Thyroid gland (tissue), 4 donors: ENCODE results near the gene GPR162. TPM values are rescaled to one million over a fixed set of nuclear protein-coding genes. Genes with fewer than 3 reads are reported as not detected.
"Not testable (repeated sequence)": the region's sequence is repeated elsewhere in the genome, so short reads cannot be mapped to it uniquely, and the experiment has no call there.

ENCODE experiments used
- DNase-seq, 2 donors: peaks; one replicate each; pipeline ENCODE4 v3.0.0-alpha.2; 2019
- H3K27ac ChIP-seq, 3 donors: fragments of 200-600 bp; sonication (generic); 1 replicate in 2 of 3; 2 replicates in 1 of 3; pipeline ENCODE4 v1.5.1; 2016 to 2019; ENCODE audit warnings: mild to moderate bottlenecking in 1 of 3, moderate library complexity in 1 of 3
- H3K27me3 ChIP-seq: fragments of 200-600 bp; sonication (generic); one replicate; pipeline ENCODE4 v1.5.1; 2019
- H3K36me3 ChIP-seq, 2 donors: fragments of 200-600 bp; sonication (generic); one replicate each; pipeline ENCODE4 v1.5.1; 2016 to 2019
- H3K4me1 ChIP-seq, 2 donors: fragments of 200-600 bp; sonication (generic); one replicate each; pipeline ENCODE4 v1.5.1; 2017 to 2019
- H3K4me3 ChIP-seq, 3 donors: fragments of 200-600 bp; sonication (generic); replicated peaks in 1 of 3; 1 replicate in 2 of 3; 2 replicates in 1 of 3; pipeline ENCODE4 v1.5.1; 2016; ENCODE audit warnings: mild to moderate bottlenecking in 1 of 3
- H3K9me3 ChIP-seq: fragments of 200-600 bp; sonication (generic); one replicate; pipeline ENCODE4 v1.5.1; 2017
- POLR2A ChIP-seq, 2 donors: fragments of 450-650 bp; IDR thresholded peaks; one replicate each; pipeline ENCODE4 v1.6.1; 2017; ENCODE audit warnings: antibody characterized with exemption in 2 of 2, mild to moderate bottlenecking in 2 of 2, moderate library complexity in 1 of 2
- WGBS, 2 donors: methylation state at CpG; one replicate each; pipeline ENCODE4 v1.1.5; 2017; 5-methylcytosine and 5-hydroxymethylcytosine counted together
- intact Hi-C: fragments of 100-400 bp; cut with DNase I; formaldehyde crosslinking; loops from one replicate; pipeline ENCODE4 v1.15.1; 2023
- total RNA-seq, 4 donors: library from RNA; depleted of rRNA; stranded (reverse); fragments of >200 nt; gene quantifications; one replicate each; pipeline ENCODE4 v1.2.3, GENCODE V29; 2016
- TF ChIP-seq, protein P1 (sequence below), 6 experiments: fragments of 200-600 bp in 3 of 6; fragments of 450-650 bp in 3 of 6; sonication (generic) in 3 of 6; IDR thresholded peaks; one replicate each; pipeline ENCODE4 v1.5.1; 2016 to 2019; ENCODE audit warnings: antibody characterized with exemption in 6 of 6, mild to moderate bottlenecking in 2 of 6, inconsistent platforms in 1 of 6, moderate library complexity in 1 of 6

GPR162 gene
- total RNA-seq, 4 donors from 2014 or later = 0.34 to 1.1 (median 0.56) TPM

DNA sequence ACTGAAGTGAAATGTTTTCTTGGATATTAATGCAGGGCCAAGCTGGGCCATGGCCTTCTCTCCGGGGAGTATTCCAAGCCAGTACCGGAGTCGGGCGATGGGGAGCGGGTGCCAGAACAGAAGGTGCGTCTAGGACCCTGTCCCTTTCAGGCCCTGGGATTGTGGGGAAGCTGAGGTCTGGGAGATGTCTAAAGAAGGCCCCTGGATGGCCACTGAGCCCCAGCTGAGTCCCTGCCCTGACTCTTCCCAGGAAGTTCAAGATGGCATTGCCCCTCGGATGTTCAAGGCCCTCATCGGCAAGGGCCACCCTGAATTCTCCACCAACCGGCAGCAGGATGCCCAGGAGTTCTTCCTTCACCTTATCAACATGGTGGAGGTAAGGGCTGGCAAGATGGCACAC, 38.5 kb downstream of the GPR162 start:
- Histone ChIP-seq H3K4me1 (no peaks in the 10 kb centered on the region), H3K27ac (no peak overlapping the region), H3K36me3 (peaks cover 72 to 90% of the 10 kb centered on the region in 2 donors), H3K4me3 (no peak overlapping the region), H3K9me3 (no peaks in the 10 kb centered on the region), H3K27me3 (no peaks in the 10 kb centered on the region)
- TF ChIP-seq, protein P1, sequence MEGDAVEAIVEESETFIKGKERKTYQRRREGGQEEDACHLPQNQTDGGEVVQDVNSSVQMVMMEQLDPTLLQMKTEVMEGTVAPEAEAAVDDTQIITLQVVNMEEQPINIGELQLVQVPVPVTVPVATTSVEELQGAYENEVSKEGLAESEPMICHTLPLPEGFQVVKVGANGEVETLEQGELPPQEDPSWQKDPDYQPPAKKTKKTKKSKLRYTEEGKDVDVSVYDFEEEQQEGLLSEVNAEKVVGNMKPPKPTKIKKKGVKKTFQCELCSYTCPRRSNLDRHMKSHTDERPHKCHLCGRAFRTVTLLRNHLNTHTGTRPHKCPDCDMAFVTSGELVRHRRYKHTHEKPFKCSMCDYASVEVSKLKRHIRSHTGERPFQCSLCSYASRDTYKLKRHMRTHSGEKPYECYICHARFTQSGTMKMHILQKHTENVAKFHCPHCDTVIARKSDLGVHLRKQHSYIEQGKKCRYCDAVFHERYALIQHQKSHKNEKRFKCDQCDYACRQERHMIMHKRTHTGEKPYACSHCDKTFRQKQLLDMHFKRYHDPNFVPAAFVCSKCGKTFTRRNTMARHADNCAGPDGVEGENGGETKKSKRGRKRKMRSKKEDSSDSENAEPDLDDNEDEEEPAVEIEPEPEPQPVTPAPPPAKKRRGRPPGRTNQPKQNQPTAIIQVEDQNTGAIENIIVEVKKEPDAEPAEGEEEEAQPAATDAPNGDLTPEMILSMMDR (IDR thresholded peaks at IDR 0.05) = no peak
- no peak for TF ChIP-seq POLR2A (IDR thresholded peaks at IDR 0.05)
- DNase-seq = no peak
- 93 to 97% methylated on average over 9 of the region's 9 CpGs for WGBS, 2 donors
- intact Hi-C loops = no loop called here

GRCh38 chr12:6860942-6861341, 39.3 kb downstream of the GPR162 start:
- TF ChIP-seq POLR2A (IDR thresholded peaks at IDR 0.05) = no peak
- no peak overlapping the region for H3K27ac ChIP-seq
- H3K27me3 ChIP-seq = no peaks in the 10 kb centered on the region
- no peaks in the 10 kb centered on the region for H3K4me1 ChIP-seq
- no peak overlapping the region for H3K4me3 ChIP-seq
- 92 to 97% methylated on average over 5 to 7 of the region's 7 CpGs for whole genome bisulfite sequencing, 2 donors
- no peaks in the 10 kb centered on the region for H3K9me3 ChIP-seq
- DNase-seq = no peak
- intact Hi-C loops = no loop called here
- H3K36me3 ChIP-seq = peaks cover 70 to 86% of the 10 kb centered on the region in 2 donors

DNA sequence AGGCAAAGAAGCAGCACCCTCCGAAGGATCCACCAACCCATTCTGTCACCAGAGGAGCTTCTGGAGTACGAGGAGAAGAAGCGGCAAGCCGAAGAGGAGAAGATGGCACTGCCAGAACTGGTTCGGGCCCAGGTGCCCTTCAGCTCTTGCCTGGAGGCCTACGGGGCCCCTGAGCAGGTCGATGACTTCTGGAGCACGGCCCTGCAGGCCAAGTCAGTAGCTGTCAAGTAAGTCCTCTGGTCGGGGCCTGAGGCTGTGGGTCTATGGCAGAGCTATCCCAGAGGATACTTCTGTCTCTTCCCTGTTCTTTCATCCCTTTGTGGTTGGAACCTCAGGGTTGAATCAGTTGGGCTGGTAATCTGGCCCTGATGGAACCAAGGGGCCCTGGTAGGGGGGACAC, 39.8 kb downstream of the GPR162 start:
- TF ChIP-seq, protein P1 (IDR thresholded peaks at IDR 0.05) = no peak
- no peak for TF ChIP-seq POLR2A (IDR thresholded peaks at IDR 0.05)
- 97% methylated on average over 8 of the region's 9 CpGs for WGBS, 2 donors
- no peak overlapping the region for H3K27ac ChIP-seq
- no peaks in the 10 kb centered on the region for H3K9me3 ChIP-seq
- intact Hi-C loops = no loop called here
- H3K27me3 ChIP-seq = no peaks in the 10 kb centered on the region
- peaks cover 67 to 81% of the 10 kb centered on the region in 2 donors for H3K36me3 ChIP-seq
- no peak for DNase-seq
- H3K4me3 ChIP-seq = no peak overlapping the region
- no peaks in the 10 kb centered on the region for H3K4me1 ChIP-seq

- Histone ChIP-seq H3K4me1 (peaks cover 4 to 5% of the 10 kb centered on the region in 2 donors), H3K27me3 (no peaks in the 10 kb centered on the region), H3K36me3 (peaks cover 56 to 65% of the 10 kb centered on the region in 2 donors), H3K4me3 (no peak overlapping the region), H3K27ac (no peak overlapping the region), H3K9me3 (no peaks in the 10 kb centered on the region)
- WGBS, 2 donors = 93 to 95% methylated on average over 11 of the region's 11 CpGs
- no peak for DNase-seq
- no peak for TF ChIP-seq POLR2A (IDR thresholded peaks at IDR 0.05)
- TF ChIP-seq, protein P1 (IDR thresholded peaks at IDR 0.05) = no peak
- intact Hi-C loops = no loop called here
These were observed 41.4 kb downstream of the GPR162 start for GRCh38 chr12:6863033-6863432.

- peaks cover 10 to 11% of the 10 kb centered on the region in 2 donors for H3K4me1 ChIP-seq
- 94 to 100% methylated on average over 8 to 16 of the region's 16 CpGs for WGBS, 2 donors
- H3K36me3 ChIP-seq = peaks cover 48 to 58% of the 10 kb centered on the region in 2 donors
- no peaks in the 10 kb centered on the region for H3K27me3 ChIP-seq
- TF ChIP-seq POLR2A (IDR thresholded peaks at IDR 0.05) = no peak
- TF ChIP-seq, protein P1 (IDR thresholded peaks at IDR 0.05) = no peak
- no peak for DNase-seq
- intact Hi-C loops = no loop called here
- no peaks in the 10 kb centered on the region for H3K9me3 ChIP-seq
- H3K27ac ChIP-seq = no peak overlapping the region
- H3K4me3 ChIP-seq = no peak overlapping the region
These were observed 42.1 kb downstream of the GPR162 start for GRCh38 chr12:6863586-6864321.

- H3K27ac ChIP-seq, DNase-seq, H3K4me3 ChIP-seq, H3K27me3 ChIP-seq, H3K9me3 ChIP-seq, intact Hi-C loops: not testable (repeated sequence)
- H3K36me3 ChIP-seq = peaks cover 49 to 50% of the 10 kb centered on the region in 2 donors
- peaks cover 16 to 23% of the 10 kb centered on the region in 2 donors for H3K4me1 ChIP-seq
- 88 to 98% methylated on average over 5 of the region's 5 CpGs for WGBS, 2 donors
These were observed 43.7 kb downstream of the GPR162 start for GRCh38 chr12:6865307-6865706.
